CD4-positive, CD25-positive, alpha-beta regulatory T cell (primary cell): ENCODE results near the gene CTU2. TPM values are rescaled to one million over a fixed set of nuclear protein-coding genes. Genes with fewer than 3 reads are reported as not detected.
"Not testable (repeated sequence)": the region's sequence is repeated elsewhere in the genome, so short reads cannot be mapped to it uniquely, and the experiment has no call there.

Source experiments
- ATAC-seq, 2 donors: fragments of 150-1000 bp; cut with Tn5 transposase; one replicate each; pipeline ENCODE4 v1.10.0; 2021; ENCODE audit warnings: low read depth in 2 of 2, moderate number of reproducible peaks in 2 of 2, moderate library complexity in 1 of 2
- DNase-seq, 3 donors: peaks; one replicate each; pipeline versions ENCODE4 v3.0.0 to v3.0.0-alpha.2; 2012 to 2022; ENCODE audit warnings: mixed read lengths in 1 of 3
- H3K27ac ChIP-seq: one replicate; pipeline ENCODE4 v1.7.0; 2013; ENCODE audit warnings: mild to moderate bottlenecking, low read length; ENCODE audit not compliant: insufficient read depth, poor library complexity, severe bottlenecking
- H3K27me3 ChIP-seq: one replicate; pipeline ENCODE4 v1.7.0; 2013; ENCODE audit warnings: low read length; ENCODE audit not compliant: control insufficient read depth, insufficient read depth
- H3K36me3 ChIP-seq: one replicate; pipeline ENCODE4 v1.7.0; 2013; ENCODE audit warnings: mild to moderate bottlenecking, low read length, moderate library complexity; ENCODE audit not compliant: control insufficient read depth, insufficient read depth
- H3K4me1 ChIP-seq: 2 replicates; pipeline ENCODE4 v1.7.0; 2013; ENCODE audit warnings: mild to moderate bottlenecking, low read length; ENCODE audit not compliant: insufficient read depth, control insufficient read depth, poor library complexity, severe bottlenecking
- H3K4me3 ChIP-seq: one replicate; pipeline ENCODE4 v1.7.0; 2013; ENCODE audit warnings: low read depth, mild to moderate bottlenecking, low read length, moderate library complexity
- H3K9me3 ChIP-seq, 2 experiments: 1 replicate in 1 of 2; 2 replicates in 1 of 2; pipeline ENCODE4 v1.7.0; 2013; ENCODE audit warnings: low read length in 2 of 2, mild to moderate bottlenecking in 1 of 2, moderate library complexity in 1 of 2; ENCODE audit not compliant: control insufficient read depth in 2 of 2
- H3K27ac Mint-ChIP-seq, 3 donors: one replicate each; pipeline ENCODE4 v1.8.0; 2020 to 2022; ENCODE audit warnings: mild to moderate bottlenecking in 3 of 3, mixed read lengths in 3 of 3, moderate library complexity in 2 of 3
- H3K27me3 Mint-ChIP-seq: one replicate; pipeline ENCODE4 v1.8.0; 2022; ENCODE audit warnings: mild to moderate bottlenecking, mixed read lengths
- H3K36me3 Mint-ChIP-seq: one replicate; pipeline ENCODE4 v1.8.0; 2020; ENCODE audit warnings: mixed read lengths
- H3K4me1 Mint-ChIP-seq, 4 donors: one replicate each; pipeline ENCODE4 v1.8.0; 2020 to 2022; ENCODE audit warnings: mixed read lengths in 4 of 4, mild to moderate bottlenecking in 1 of 4
- H3K4me3 Mint-ChIP-seq, 4 donors: one replicate each; pipeline ENCODE4 v1.8.0; 2020 to 2022; ENCODE audit warnings: mild to moderate bottlenecking in 4 of 4, mixed read lengths in 4 of 4, moderate library complexity in 3 of 4
- H3K9me3 Mint-ChIP-seq, 7 donors: one replicate each; pipeline ENCODE4 v1.8.0; 2020 to 2022; ENCODE audit warnings: mixed read lengths in 7 of 7, mild to moderate bottlenecking in 3 of 7, moderate library complexity in 2 of 7
- polyA plus RNA-seq, 4 donors: library from polyadenylated mRNA; unstranded; fragments of 300-500 nt; fragmentation: Illumina TruSeq; gene quantifications; one replicate each; pipeline ENCODE4 v1.2.3, GENCODE V29; 2021
- total RNA-seq: library from RNA; stranded (reverse); gene quantifications from one replicate; pipeline ENCODE4 v1.2.3, GENCODE V29; 2022

Gene CTU2
- total and polyA plus RNA-seq, 5 donors from 2014 or later = 11.8 to 26.0 (median 12.9) TPM

- Mint-ChIP-seq H3K36me3 (peaks cover 3% of the 10 kb centered on the region), H3K4me1 (peaks cover 7 to 29% (median 13%) of the 10 kb centered on the region in 4 donors), H3K9me3 (no peaks in the 10 kb centered on the region), H3K27ac (peak overlapping the region in 1 of 3 donors; percentile 44), H3K4me3 (peak overlapping the region; percentile 60 to 82 (median 68)), H3K27me3 (no peaks in the 10 kb centered on the region)
- Histone ChIP-seq H3K4me3 (no peak overlapping the region), H3K4me1 (peaks cover 19% of the 10 kb centered on the region), H3K36me3 (no peaks in the 10 kb centered on the region), H3K27me3 (no peaks in the 10 kb centered on the region), H3K9me3 (no peaks in the 10 kb centered on the region), H3K27ac (no peak overlapping the region)
- DNase-seq = no peak
- ATAC-seq = no peak
These were observed 41.2 kb upstream of the CTU2 start for GRCh38 chr16:88665148-88665547.

GRCh38 chr16:88665570-88665969, 40.7 kb upstream of the CTU2 start:
- peaks cover 19% of the 10 kb centered on the region for H3K4me1 ChIP-seq
- H3K4me3 ChIP-seq = no peak overlapping the region
- no peak for DNase-seq
- Mint-ChIP-seq H3K4me3 (peak overlapping the region in 2 of 4 donors; percentile 62 to 73), H3K4me1 (peaks cover 7 to 29% (median 13%) of the 10 kb centered on the region in 4 donors), H3K9me3 (no peaks in the 10 kb centered on the region), H3K36me3 (peaks cover 3% of the 10 kb centered on the region), H3K27me3 (no peaks in the 10 kb centered on the region), H3K27ac (no peak overlapping the region)
- no peak overlapping the region for H3K27ac ChIP-seq
- no peaks in the 10 kb centered on the region for H3K36me3 ChIP-seq
- no peaks in the 10 kb centered on the region for H3K27me3 ChIP-seq
- H3K9me3 ChIP-seq = no peaks in the 10 kb centered on the region
- no peak for ATAC-seq

- Mint-ChIP-seq H3K4me1 (peaks cover 0 to 17% (median 2%) of the 10 kb centered on the region in 4 donors), H3K27me3 (no peaks in the 10 kb centered on the region), H3K36me3 (peaks cover 3% of the 10 kb centered on the region), H3K27ac (no peak overlapping the region), H3K9me3 (no peaks in the 10 kb centered on the region), H3K4me3 (no peak overlapping the region)
- ATAC-seq (no peak), DNase-seq (no peak)
- Histone ChIP-seq H3K9me3 (no peaks in the 10 kb centered on the region), H3K4me3 (no peak overlapping the region), H3K36me3 (no peaks in the 10 kb centered on the region), H3K27me3 (no peaks in the 10 kb centered on the region), H3K27ac (no peak overlapping the region), H3K4me1 (peaks cover 12% of the 10 kb centered on the region)
These were observed 38.8 kb upstream of the CTU2 start for GRCh38 chr16:88667461-88667860.

GRCh38 chr16:88669493-88669892, 36.8 kb upstream of the CTU2 start:
- not testable (repeated sequence) for DNase-seq, H3K4me1 ChIP-seq, H3K9me3 Mint-ChIP-seq, H3K36me3 Mint-ChIP-seq, H3K27ac ChIP-seq, H3K36me3 ChIP-seq, H3K27me3 ChIP-seq, H3K9me3 ChIP-seq, ATAC-seq, H3K27ac Mint-ChIP-seq, H3K4me1 Mint-ChIP-seq, H3K4me3 ChIP-seq, H3K27me3 Mint-ChIP-seq
- peak overlapping the region in 1 of 4 donors; percentile 13 for H3K4me3 Mint-ChIP-seq

- peaks cover 7% of the 10 kb centered on the region for H3K36me3 Mint-ChIP-seq
- Histone ChIP-seq H3K9me3 (no peaks in the 10 kb centered on the region), H3K27ac (no peak overlapping the region), H3K36me3 (no peaks in the 10 kb centered on the region), H3K27me3 (no peaks in the 10 kb centered on the region), H3K4me1 (no peaks in the 10 kb centered on the region), H3K4me3 (no peak overlapping the region)
- DNase-seq = no peak
- H3K27me3 Mint-ChIP-seq = no peaks in the 10 kb centered on the region
- no peaks in the 10 kb centered on the region for H3K9me3 Mint-ChIP-seq
- ATAC-seq = no peak
- H3K4me3 Mint-ChIP-seq = no peak overlapping the region
- H3K4me1 Mint-ChIP-seq = peaks cover 0 to 4% (median 0%) of the 10 kb centered on the region in 4 donors
- H3K27ac Mint-ChIP-seq = no peak overlapping the region
These were observed 36.3 kb upstream of the CTU2 start for GRCh38 chr16:88669980-88670379.

GRCh38 chr16:88671806-88672205, 34.5 kb upstream of the CTU2 start:
- Histone ChIP-seq H3K27me3 (no peaks in the 10 kb centered on the region), H3K9me3 (no peaks in the 10 kb centered on the region), H3K27ac (no peak overlapping the region), H3K36me3 (peaks cover 4% of the 10 kb centered on the region), H3K4me1 (no peaks in the 10 kb centered on the region), H3K4me3 (no peak overlapping the region)
- H3K36me3 Mint-ChIP-seq = peaks cover 7% of the 10 kb centered on the region
- H3K4me1 Mint-ChIP-seq = no peaks in the 10 kb centered on the region
- H3K27me3 Mint-ChIP-seq = no peaks in the 10 kb centered on the region
- ATAC-seq (no peak), DNase-seq (no peak)
- H3K4me3 Mint-ChIP-seq = no peak overlapping the region
- H3K27ac Mint-ChIP-seq = no peak overlapping the region
- H3K9me3 Mint-ChIP-seq = no peaks in the 10 kb centered on the region

GRCh38 chr16:88672776-88673175, 33.5 kb upstream of the CTU2 start:
- Mint-ChIP-seq H3K4me1 (no peaks in the 10 kb centered on the region), H3K4me3 (no peak overlapping the region), H3K27me3 (no peaks in the 10 kb centered on the region), H3K9me3 (no peaks in the 10 kb centered on the region), H3K36me3 (peaks cover 4% of the 10 kb centered on the region), H3K27ac (no peak overlapping the region)
- H3K4me1 ChIP-seq = no peaks in the 10 kb centered on the region
- peaks cover 14% of the 10 kb centered on the region for H3K36me3 ChIP-seq
- no peak for ATAC-seq
- no peak overlapping the region for H3K27ac ChIP-seq
- no peak overlapping the region for H3K4me3 ChIP-seq
- H3K27me3 ChIP-seq = no peaks in the 10 kb centered on the region
- no peak for DNase-seq
- H3K9me3 ChIP-seq = no peaks in the 10 kb centered on the region

- H3K4me3 Mint-ChIP-seq = no peak overlapping the region
- ATAC-seq (no peak), DNase-seq (no peak)
- no peaks in the 10 kb centered on the region for H3K4me1 Mint-ChIP-seq
- H3K36me3 Mint-ChIP-seq = peaks cover 4% of the 10 kb centered on the region
- no peaks in the 10 kb centered on the region for H3K9me3 ChIP-seq
- no peaks in the 10 kb centered on the region for H3K9me3 Mint-ChIP-seq
- no peak overlapping the region for H3K4me3 ChIP-seq
- H3K27ac ChIP-seq = no peak overlapping the region
- H3K4me1 ChIP-seq = no peaks in the 10 kb centered on the region
- H3K36me3 ChIP-seq = peaks cover 24% of the 10 kb centered on the region
- no peak overlapping the region for H3K27ac Mint-ChIP-seq
- H3K27me3 Mint-ChIP-seq = no peaks in the 10 kb centered on the region
- no peaks in the 10 kb centered on the region for H3K27me3 ChIP-seq
These were observed 32.5 kb upstream of the CTU2 start for GRCh38 chr16:88673716-88674379.
